ENCODE results near the gene KRT32. TPM values are rescaled to one million over a fixed set of nuclear protein-coding genes. Genes with fewer than 3 reads are reported as not detected.

Gene KRT32
- total RNA-seq, 1 experiment from 2014 or later: not detected

DNA sequence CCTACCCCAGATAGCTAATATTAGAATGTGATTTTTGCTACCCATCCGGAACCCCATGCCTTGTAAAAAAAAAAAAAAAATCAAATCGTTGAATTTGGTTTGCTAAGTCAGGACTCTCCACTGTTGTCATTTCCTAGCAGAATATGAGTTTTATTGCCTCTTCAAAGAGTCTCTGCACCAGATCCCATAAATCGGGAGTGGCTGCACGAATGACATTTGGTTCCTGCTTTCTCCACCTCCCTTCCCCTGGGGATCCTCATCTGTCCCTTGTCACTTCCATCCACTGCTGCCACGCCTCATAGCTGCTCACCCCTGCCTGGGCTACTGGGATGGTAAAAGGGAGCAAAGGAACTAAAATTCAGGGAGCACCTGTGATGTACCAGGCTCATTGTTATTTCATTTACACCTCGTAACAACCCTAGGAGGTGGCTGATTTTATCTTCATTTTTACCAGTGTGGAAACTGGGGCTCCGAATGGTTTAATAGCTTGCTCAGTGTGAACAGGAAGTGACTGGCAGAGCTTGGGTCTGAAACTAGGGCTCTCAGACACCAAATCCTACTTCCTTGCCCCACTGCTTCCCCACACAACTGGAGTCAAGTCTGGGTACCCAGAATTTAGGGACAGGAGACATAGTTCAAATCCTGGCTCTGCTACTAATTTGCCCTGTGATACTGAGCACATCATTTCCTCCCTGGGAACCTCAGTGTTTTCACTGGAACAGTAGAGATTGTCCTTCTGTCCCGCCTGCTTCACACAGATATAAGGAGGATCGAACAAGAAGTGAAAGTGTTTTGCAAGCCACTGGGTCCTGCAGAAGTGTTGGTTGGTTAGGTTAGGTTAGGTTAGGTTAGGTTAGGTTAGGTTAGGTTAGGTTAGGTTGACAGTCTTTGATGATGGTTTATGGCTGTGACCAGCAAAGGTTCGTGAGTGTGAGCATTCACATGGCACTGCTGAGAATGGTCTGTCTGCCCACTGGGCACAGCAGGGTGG, 23.1 kb upstream of the KRT32 start:
- H3K36me3 ChIP-seq (ENCODE audit: insufficient read depth, low read length, poor library complexity, severe bottlenecking): no peaks in the 10 kb centered on the region
- DNase-seq (ENCODE audit: low spot score): no peak
- TF ChIP-seq, protein P1, sequence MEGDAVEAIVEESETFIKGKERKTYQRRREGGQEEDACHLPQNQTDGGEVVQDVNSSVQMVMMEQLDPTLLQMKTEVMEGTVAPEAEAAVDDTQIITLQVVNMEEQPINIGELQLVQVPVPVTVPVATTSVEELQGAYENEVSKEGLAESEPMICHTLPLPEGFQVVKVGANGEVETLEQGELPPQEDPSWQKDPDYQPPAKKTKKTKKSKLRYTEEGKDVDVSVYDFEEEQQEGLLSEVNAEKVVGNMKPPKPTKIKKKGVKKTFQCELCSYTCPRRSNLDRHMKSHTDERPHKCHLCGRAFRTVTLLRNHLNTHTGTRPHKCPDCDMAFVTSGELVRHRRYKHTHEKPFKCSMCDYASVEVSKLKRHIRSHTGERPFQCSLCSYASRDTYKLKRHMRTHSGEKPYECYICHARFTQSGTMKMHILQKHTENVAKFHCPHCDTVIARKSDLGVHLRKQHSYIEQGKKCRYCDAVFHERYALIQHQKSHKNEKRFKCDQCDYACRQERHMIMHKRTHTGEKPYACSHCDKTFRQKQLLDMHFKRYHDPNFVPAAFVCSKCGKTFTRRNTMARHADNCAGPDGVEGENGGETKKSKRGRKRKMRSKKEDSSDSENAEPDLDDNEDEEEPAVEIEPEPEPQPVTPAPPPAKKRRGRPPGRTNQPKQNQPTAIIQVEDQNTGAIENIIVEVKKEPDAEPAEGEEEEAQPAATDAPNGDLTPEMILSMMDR (conservative IDR thresholded peaks at IDR 0.05; ENCODE audit: low read depth, low read length): no peak
- no peak for TF ChIP-seq EZH2 (IDR thresholded peaks at IDR 0.05; ENCODE audit: borderline replicate concordance, low read depth, low read length, poor library complexity, severe bottlenecking)
- no peaks in the 10 kb centered on the region for H3K9me3 ChIP-seq (ENCODE audit: low read depth, low read length, poor library complexity, severe bottlenecking)
- CTCF ChIA-PET: no interaction called here
- H3K4me1 ChIP-seq (ENCODE audit: insufficient read depth, low read length, poor library complexity, severe bottlenecking): no peaks in the 10 kb centered on the region
- no TSS peak for BruUV-seq (replicated peaks)
- intact Hi-C loops (cut with micrococcal nuclease; ENCODE audit: unreplicated experiment): no loop called here
- POLR2A ChIA-PET (ENCODE audit: low non-redundant PET): no interaction called here
- H3K4me3 ChIP-seq (ENCODE audit: low read depth, low read length, poor library complexity, severe bottlenecking): no peak overlapping the region
- no peak overlapping the region for H3K27ac ChIP-seq (ENCODE audit: low read depth, low read length, poor library complexity, severe bottlenecking)
- H3K27me3 ChIP-seq (replicated peaks; ENCODE audit: insufficient read depth, low read depth, low read length, poor library complexity): no peaks in the 10 kb centered on the region

DNA sequence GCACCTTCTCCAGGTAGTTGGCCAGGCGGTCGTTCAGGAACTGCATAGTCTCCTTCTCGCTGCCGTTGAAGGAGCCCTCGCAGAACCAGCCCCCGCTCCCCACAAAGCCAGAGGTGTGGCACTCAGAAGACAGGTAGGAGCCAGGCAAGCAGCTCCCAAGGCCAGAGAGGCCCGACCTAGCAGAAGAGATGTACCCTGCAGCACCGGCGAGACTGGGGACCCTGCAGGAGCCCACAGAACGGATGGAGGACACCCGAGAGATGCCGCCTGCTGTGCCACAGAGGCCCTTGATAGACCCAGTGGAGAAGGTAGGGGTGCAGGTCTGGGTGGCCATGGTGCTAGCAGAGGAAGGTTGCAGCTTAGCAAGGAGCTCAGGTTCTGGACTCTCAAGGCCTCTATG, 22.3 kb upstream of the KRT32 start, which contains the start of gene KRT36:
TSS of gene KRT36 (minus strand) at position 380 of the 400 bp plus-strand sequence. CDS start at position 334, 46 bp downstream.
- DNase-seq (ENCODE audit: low spot score): no peak
- H3K9me3 ChIP-seq (ENCODE audit: low read depth, low read length, poor library complexity, severe bottlenecking): no peaks in the 10 kb centered on the region
- ChIA-PET CTCF (no interaction called here), POLR2A (ENCODE audit: low non-redundant PET) (no interaction called here)
- H3K4me1 ChIP-seq (ENCODE audit: insufficient read depth, low read length, poor library complexity, severe bottlenecking): no peaks in the 10 kb centered on the region
- no peaks in the 10 kb centered on the region for H3K36me3 ChIP-seq (ENCODE audit: insufficient read depth, low read length, poor library complexity, severe bottlenecking)
- H3K4me3 ChIP-seq (ENCODE audit: low read depth, low read length, poor library complexity, severe bottlenecking): no peak within 1 kb of the TSS
- intact Hi-C loops (cut with micrococcal nuclease; ENCODE audit: unreplicated experiment): no loop called here
- no TSS peak for BruUV-seq (replicated peaks)
- TF ChIP-seq, protein P1 (conservative IDR thresholded peaks at IDR 0.05; ENCODE audit: low read depth, low read length): no peak
- TF ChIP-seq EZH2 (IDR thresholded peaks at IDR 0.05; ENCODE audit: borderline replicate concordance, low read depth, low read length, poor library complexity, severe bottlenecking): no peak
- no peak within 1 kb of the TSS for H3K27ac ChIP-seq (ENCODE audit: low read depth, low read length, poor library complexity, severe bottlenecking)
- H3K27me3 ChIP-seq (replicated peaks; ENCODE audit: insufficient read depth, low read depth, low read length, poor library complexity): no peaks in the 10 kb centered on the region

DNA sequence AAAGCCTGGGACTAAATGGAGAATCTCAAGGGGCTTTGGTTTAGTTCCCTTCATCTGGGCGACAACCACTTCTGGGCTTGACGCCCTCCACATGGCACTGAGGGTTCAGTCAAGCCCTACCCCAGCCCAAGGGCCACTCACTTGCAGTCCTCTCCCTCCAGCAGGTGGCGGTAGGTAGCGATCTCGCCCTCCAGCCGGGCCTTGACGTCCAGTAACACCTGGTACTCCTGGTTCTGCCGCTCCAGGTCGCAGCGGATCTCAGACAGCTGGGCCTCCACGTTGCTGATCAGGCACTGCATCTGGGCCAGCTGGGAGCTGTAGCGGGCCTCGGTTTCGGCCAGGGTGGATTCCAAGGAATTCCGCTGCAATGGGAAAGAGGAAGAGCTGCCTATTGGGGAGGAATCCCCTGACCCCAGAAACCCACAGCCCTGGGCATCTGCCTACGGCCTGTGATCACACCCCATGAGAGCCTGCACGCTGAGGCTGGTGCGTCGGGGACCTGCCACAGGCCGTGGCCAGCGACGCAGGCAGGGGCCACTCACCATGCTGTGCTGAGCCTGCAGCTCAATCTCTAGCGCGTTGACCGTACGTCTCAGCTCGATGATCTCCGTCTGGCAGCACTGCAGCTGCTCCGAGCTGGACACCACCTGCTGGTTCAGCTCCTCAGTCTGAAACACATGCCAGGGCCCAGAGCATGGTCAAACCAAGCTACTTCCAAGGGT, 19.8 kb upstream of the KRT32 start:
- DNase-seq (ENCODE audit: low spot score): no peak
- Histone ChIP-seq H3K9me3 (ENCODE audit: low read depth, low read length, poor library complexity, severe bottlenecking) (no peaks in the 10 kb centered on the region), H3K27me3 (replicated peaks; ENCODE audit: insufficient read depth, low read depth, low read length, poor library complexity) (no peaks in the 10 kb centered on the region), H3K27ac (ENCODE audit: low read depth, low read length, poor library complexity, severe bottlenecking) (no peak overlapping the region), H3K36me3 (ENCODE audit: insufficient read depth, low read length, poor library complexity, severe bottlenecking) (no peaks in the 10 kb centered on the region), H3K4me1 (ENCODE audit: insufficient read depth, low read length, poor library complexity, severe bottlenecking) (no peaks in the 10 kb centered on the region), H3K4me3 (ENCODE audit: low read depth, low read length, poor library complexity, severe bottlenecking) (no peak overlapping the region)
- no TSS peak for BruUV-seq (replicated peaks)
- intact Hi-C loops (cut with micrococcal nuclease; ENCODE audit: unreplicated experiment): no loop called here
- CTCF ChIA-PET: no interaction called here
- no peak for TF ChIP-seq EZH2 (IDR thresholded peaks at IDR 0.05; ENCODE audit: borderline replicate concordance, low read depth, low read length, poor library complexity, severe bottlenecking)
- TF ChIP-seq, protein P1 (conservative IDR thresholded peaks at IDR 0.05; ENCODE audit: low read depth, low read length): peak; percentile 32; the same call in 1 of the 2 replicates
- POLR2A ChIA-PET (ENCODE audit: low non-redundant PET): no interaction called here
